Measurements from ENCODE around the gene LRP5.

Gene LRP5

DNA sequence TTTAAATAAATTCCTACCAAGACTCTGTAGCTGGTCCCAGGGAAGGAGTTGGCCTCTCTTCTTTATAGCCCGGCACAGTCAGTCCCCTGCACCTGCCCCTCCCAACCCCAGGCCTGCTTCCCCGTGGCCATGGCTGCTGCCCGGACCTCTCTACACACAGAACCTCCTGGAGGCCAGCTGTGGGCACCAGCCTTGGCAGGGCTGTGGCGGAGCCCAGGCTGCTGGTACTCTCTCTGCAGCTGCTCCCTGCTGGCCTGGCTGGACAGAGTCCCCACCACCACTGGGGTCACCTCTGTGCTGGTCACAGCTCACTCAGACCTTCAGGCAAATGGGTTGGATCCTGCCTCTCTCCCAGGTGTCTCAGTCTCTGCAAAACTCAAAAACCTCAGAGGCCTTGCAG is 69.3 kb downstream of the LRP5 start:
- Histone ChIP-seq H3K27ac (peak overlapping the region; percentile 82 to 94), H3K4me3 (peak overlapping the region; percentile 8 to 23), H3K9me3 (no peaks in the 10 kb centered on the region), H3K27me3 (no peaks in the 10 kb centered on the region), H3K36me3 (peaks cover 5 to 19% (median 6%) of the 10 kb centered on the region in 3 donors), H3K4me1 (peaks cover 0 to 76% (median 63%) of the 10 kb centered on the region in 4 donors)
- intact Hi-C loops (cut with DNase I; ENCODE audit: low total_unique reads) = loop anchor here (5.0 to 10.0 kb wide), 2 partner anchors 63 to 69 kb away; partner anchors contain the start of gene LRP5
- peak in 1 of 2 donors; percentile 86 for DNase-seq
- TF ChIP-seq, protein P1, sequence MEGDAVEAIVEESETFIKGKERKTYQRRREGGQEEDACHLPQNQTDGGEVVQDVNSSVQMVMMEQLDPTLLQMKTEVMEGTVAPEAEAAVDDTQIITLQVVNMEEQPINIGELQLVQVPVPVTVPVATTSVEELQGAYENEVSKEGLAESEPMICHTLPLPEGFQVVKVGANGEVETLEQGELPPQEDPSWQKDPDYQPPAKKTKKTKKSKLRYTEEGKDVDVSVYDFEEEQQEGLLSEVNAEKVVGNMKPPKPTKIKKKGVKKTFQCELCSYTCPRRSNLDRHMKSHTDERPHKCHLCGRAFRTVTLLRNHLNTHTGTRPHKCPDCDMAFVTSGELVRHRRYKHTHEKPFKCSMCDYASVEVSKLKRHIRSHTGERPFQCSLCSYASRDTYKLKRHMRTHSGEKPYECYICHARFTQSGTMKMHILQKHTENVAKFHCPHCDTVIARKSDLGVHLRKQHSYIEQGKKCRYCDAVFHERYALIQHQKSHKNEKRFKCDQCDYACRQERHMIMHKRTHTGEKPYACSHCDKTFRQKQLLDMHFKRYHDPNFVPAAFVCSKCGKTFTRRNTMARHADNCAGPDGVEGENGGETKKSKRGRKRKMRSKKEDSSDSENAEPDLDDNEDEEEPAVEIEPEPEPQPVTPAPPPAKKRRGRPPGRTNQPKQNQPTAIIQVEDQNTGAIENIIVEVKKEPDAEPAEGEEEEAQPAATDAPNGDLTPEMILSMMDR (IDR thresholded peaks at IDR 0.05) = peak in 1 of 2 experiments; percentile 20

DNA sequence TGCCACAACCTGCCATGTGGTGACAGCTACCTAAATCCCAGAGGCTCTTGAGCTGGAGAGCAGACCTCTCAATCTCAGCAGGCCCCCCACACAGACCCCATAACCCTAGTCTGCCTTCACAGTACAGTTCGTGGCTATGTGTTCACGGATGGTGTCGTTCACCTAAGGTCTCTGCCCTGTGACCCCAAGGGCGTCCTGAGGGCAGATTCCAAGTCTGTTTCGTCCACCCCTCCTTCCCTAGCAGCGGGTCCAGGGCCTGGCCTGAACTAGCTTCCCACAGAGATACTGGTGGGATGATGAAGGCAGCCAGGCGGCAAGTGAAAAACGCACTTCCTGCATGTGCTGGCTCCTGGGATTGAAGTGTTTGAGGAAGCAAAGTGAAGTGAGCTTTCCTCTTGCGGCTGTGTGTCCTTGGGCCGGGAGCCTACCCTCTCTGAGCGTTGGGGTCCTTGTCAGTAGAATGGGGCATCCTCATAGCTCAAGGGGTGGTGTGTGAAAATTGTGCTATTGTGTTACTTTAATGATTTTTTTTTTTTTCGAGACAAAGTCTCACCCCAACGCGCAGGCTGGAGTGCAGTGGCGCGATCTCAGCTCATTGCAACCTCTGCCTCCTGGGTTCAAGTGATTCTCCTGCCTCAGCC is 70.1 kb downstream of the LRP5 start:
- intact Hi-C loops (cut with DNase I; ENCODE audit: low total_unique reads) = loop anchor here (5.0 to 10.0 kb wide), 2 partner anchors 62 to 70 kb away; partner anchors contain the start of gene LRP5
- DNase-seq = no peak
- Histone ChIP-seq H3K36me3 (peaks cover 7 to 27% (median 14%) of the 10 kb centered on the region in 3 donors), H3K4me1 (peaks cover 0 to 68% (median 56%) of the 10 kb centered on the region in 4 donors), H3K27ac (peak overlapping the region; percentile 82 to 94), H3K9me3 (no peaks in the 10 kb centered on the region), H3K4me3 (no peak overlapping the region), H3K27me3 (no peaks in the 10 kb centered on the region)
- TF ChIP-seq, protein P1 (IDR thresholded peaks at IDR 0.05) = no peak

DNA sequence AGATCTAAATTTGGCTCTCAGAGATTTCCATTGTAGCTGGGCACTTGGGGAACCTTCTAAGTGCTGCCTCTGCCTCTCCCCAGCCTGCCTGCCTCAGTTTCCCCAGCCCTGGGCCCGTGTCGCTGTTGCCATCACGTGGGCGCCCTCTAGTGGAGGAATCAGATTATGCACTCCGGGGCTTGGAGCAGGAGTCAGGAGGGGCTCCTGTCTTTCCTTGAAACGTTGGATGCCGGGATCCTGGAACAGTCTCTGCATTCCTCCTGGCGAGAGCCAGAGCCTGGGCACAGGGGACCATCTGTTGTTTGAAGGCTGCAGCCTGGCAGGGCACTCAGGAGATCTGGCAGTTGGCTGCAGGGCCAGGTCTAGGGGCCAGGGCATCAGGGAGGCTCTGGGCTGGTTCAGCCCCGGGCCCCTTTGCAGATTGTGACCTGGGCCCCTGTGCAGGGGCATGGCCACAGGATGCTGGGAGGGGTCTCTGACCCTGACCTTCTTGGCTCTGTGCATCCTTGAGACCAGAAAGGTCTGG is 71.6 kb downstream of the LRP5 start:
- peak; percentile 71 to 81 for DNase-seq
- H3K36me3 ChIP-seq = peaks cover 15 to 41% (median 18%) of the 10 kb centered on the region in 3 donors
- peak overlapping the region; percentile 82 to 94 for H3K27ac ChIP-seq
- H3K4me1 ChIP-seq = peaks cover 0 to 55% (median 49%) of the 10 kb centered on the region in 4 donors
- no peak overlapping the region for H3K4me3 ChIP-seq
- TF ChIP-seq, protein P1 (IDR thresholded peaks at IDR 0.05) = peak; percentile 93 to 94
- H3K9me3 ChIP-seq = no peaks in the 10 kb centered on the region
- H3K27me3 ChIP-seq = no peaks in the 10 kb centered on the region
- intact Hi-C loops (cut with DNase I; ENCODE audit: low total_unique reads) = loop anchor here (1.0 to 10.0 kb wide), 3 partner anchors 61 to 124 kb away; partner anchors contain the start of gene LRP5

DNA sequence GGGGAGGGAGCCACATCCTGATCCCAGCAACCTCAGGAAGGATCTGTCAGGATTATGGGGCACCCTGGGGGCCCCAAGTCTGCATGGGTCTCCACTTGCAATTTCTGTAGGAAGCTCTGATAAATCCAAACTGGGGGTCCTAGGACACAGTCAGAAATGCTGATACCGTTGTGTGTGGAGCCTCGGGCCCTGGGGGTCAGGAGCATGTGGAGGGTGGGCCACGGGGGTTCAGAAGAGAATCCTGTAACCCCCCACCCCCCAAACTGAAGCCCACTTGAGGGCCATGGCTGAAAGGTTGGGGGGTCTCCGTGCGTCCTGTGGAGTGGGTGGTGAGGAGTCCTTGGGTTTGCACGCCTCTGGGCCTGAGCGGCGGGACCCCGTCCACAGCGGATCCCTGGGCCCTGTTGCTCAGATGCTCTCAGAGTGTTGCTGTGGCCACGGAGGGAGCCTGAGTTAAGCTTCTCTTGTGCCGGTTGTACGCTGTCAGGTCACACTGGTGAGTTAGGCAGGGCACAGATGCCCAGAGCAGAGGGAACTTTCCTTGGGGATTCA is 72.2 kb downstream of the LRP5 start:
- no peak for DNase-seq
- no peaks in the 10 kb centered on the region for H3K9me3 ChIP-seq
- TF ChIP-seq, protein P1 (IDR thresholded peaks at IDR 0.05) = no peak
- no peak overlapping the region for H3K4me3 ChIP-seq
- H3K27me3 ChIP-seq = no peaks in the 10 kb centered on the region
- intact Hi-C loops (cut with DNase I; ENCODE audit: low total_unique reads) = loop anchor here (1.0 to 10.0 kb wide), 3 partner anchors 60 to 124 kb away; partner anchors contain the start of gene LRP5
- peaks cover 0 to 49% (median 46%) of the 10 kb centered on the region in 4 donors for H3K4me1 ChIP-seq
- peaks cover 19 to 47% (median 24%) of the 10 kb centered on the region in 3 donors for H3K36me3 ChIP-seq
- peak overlapping the region in 1 of 2 donors; percentile 94 for H3K27ac ChIP-seq

DNA sequence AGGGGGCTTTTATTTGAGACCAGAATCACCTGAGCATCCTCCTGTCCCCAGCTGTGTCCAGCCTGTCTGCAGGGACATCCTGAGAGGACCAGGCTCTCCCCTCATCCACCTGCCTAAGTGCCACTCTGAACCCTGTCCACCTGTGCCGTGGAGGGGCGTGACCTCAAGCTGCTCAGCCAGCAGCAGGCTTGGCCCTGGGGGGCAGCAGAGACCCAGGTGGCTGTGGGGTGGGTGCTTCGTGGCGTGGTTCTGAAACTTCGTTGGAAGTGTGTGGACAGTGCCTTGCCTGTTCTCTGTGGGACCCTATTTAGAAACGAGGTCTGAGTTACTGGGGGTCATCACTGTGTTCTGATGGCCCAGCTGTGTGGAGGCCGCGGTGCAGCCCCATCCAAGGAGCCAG is 72.7 kb downstream of the LRP5 start:
- Histone ChIP-seq H3K4me1 (peaks cover 0 to 44% (median 41%) of the 10 kb centered on the region in 4 donors), H3K27me3 (no peaks in the 10 kb centered on the region), H3K9me3 (no peaks in the 10 kb centered on the region), H3K27ac (no peak overlapping the region), H3K4me3 (no peak overlapping the region), H3K36me3 (peaks cover 24 to 52% (median 29%) of the 10 kb centered on the region in 3 donors)
- DNase-seq = no peak
- intact Hi-C loops (cut with DNase I; ENCODE audit: low total_unique reads) = loop anchor here (10.0 kb wide), 1 partner anchor 60 kb away; no protein-coding TSS in a partner anchor
- TF ChIP-seq, protein P1 (IDR thresholded peaks at IDR 0.05) = no peak

Measured in tibial artery (tissue), 4 donors.